ENCODE results near the gene RIC3.

Gene RIC3

DNA sequence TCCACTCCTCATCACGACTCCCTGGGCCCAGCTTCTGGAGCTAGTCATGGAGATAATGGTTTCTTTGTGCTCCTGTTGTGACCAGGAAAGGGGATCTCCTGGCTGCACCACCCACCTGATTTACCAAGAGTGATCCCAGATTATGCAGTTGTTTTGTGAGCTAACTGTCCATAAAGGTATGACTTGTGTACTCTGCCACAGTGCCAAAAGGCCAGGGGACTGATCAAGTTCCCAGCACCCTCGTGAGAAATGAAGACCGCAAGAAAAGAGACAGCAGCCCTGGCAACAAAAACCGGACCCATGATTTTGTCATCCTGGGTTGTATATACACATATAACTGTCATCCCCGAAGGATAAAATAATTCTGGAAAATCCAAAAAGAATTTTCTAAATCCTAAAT lies 61.2 kb downstream of the RIC3 start:
- H3K27ac ChIP-seq (ENCODE audit: low read depth, low read length) = no peak overlapping the region
- H3K4me3 ChIP-seq (ENCODE audit: low read length) = no peak overlapping the region
- no peaks in the 10 kb centered on the region for H3K9me2 ChIP-seq (replicated peaks; ENCODE audit: control insufficient read depth, low read length)
- no peaks in the 10 kb centered on the region for H3F3A ChIP-seq (ENCODE audit: control insufficient read depth, insufficient read depth)
- no peak overlapping the region for H3K4me2 ChIP-seq (ENCODE audit: low read length)
- peaks cover 9% of the 10 kb centered on the region; the same call in 1 of the 2 replicates for H3K27me3 ChIP-seq (ENCODE audit: control insufficient read depth, low read length)
- H3K4me1 ChIP-seq (ENCODE audit: control insufficient read depth, low read length) = no peaks in the 10 kb centered on the region
- no peaks in the 10 kb centered on the region for H3K79me2 ChIP-seq (ENCODE audit: control insufficient read depth, low read length)
- TF ChIP-seq, protein P1, sequence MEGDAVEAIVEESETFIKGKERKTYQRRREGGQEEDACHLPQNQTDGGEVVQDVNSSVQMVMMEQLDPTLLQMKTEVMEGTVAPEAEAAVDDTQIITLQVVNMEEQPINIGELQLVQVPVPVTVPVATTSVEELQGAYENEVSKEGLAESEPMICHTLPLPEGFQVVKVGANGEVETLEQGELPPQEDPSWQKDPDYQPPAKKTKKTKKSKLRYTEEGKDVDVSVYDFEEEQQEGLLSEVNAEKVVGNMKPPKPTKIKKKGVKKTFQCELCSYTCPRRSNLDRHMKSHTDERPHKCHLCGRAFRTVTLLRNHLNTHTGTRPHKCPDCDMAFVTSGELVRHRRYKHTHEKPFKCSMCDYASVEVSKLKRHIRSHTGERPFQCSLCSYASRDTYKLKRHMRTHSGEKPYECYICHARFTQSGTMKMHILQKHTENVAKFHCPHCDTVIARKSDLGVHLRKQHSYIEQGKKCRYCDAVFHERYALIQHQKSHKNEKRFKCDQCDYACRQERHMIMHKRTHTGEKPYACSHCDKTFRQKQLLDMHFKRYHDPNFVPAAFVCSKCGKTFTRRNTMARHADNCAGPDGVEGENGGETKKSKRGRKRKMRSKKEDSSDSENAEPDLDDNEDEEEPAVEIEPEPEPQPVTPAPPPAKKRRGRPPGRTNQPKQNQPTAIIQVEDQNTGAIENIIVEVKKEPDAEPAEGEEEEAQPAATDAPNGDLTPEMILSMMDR (IDR thresholded peaks at IDR 0.05; ENCODE audit: low read depth, low read length, poor library complexity, severe bottlenecking) = no peak
- no peak for TF ChIP-seq EZH2phosphoT487 (IDR thresholded peaks at IDR 0.05; ENCODE audit: borderline replicate concordance, low read length)
- no peaks in the 10 kb centered on the region for H3K36me3 ChIP-seq (ENCODE audit: control insufficient read depth, low read length)
- H3K9me3 ChIP-seq (ENCODE audit: control insufficient read depth, insufficient read depth, low read length) = no peaks in the 10 kb centered on the region
- H4K20me1 ChIP-seq (ENCODE audit: control insufficient read depth, insufficient read depth, low read depth, low read length) = no peaks in the 10 kb centered on the region

DNA sequence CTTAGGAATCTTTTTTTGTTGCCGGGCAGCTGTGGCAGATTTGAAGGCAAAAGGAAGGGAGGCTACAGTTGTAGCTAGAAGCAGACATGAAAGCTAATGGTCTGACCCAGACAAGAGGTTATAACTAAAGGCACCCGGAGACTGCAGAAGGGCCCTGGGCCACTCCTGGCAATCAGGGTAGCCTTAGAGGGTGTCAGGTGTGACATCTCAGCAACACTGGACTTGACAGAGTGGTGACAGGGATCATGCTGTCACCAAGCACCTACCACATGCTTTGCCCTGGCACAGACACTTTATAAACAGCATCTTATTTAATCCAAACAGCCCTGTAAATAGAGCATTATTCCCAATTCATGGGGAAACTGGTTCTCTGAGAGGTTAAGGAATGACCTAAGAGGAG lies 62.1 kb downstream of the RIC3 start:
- no peaks in the 10 kb centered on the region for H3F3A ChIP-seq (ENCODE audit: control insufficient read depth, insufficient read depth)
- H3K9me3 ChIP-seq (ENCODE audit: control insufficient read depth, insufficient read depth, low read length) = no peaks in the 10 kb centered on the region
- H3K27me3 ChIP-seq (ENCODE audit: control insufficient read depth, low read length) = peaks cover 9% of the 10 kb centered on the region; the same call in 1 of the 2 replicates
- no peaks in the 10 kb centered on the region for H3K4me1 ChIP-seq (ENCODE audit: control insufficient read depth, low read length)
- H3K4me3 ChIP-seq (ENCODE audit: low read length) = no peak overlapping the region
- no peaks in the 10 kb centered on the region for H3K36me3 ChIP-seq (ENCODE audit: control insufficient read depth, low read length)
- TF ChIP-seq, protein P1 (IDR thresholded peaks at IDR 0.05; ENCODE audit: low read depth, low read length, poor library complexity, severe bottlenecking) = no peak
- no peak for TF ChIP-seq EZH2phosphoT487 (IDR thresholded peaks at IDR 0.05; ENCODE audit: borderline replicate concordance, low read length)
- no peaks in the 10 kb centered on the region for H3K79me2 ChIP-seq (ENCODE audit: control insufficient read depth, low read length)
- no peaks in the 10 kb centered on the region for H4K20me1 ChIP-seq (ENCODE audit: control insufficient read depth, insufficient read depth, low read depth, low read length)
- H3K4me2 ChIP-seq (ENCODE audit: low read length) = no peak overlapping the region
- no peak overlapping the region for H3K27ac ChIP-seq (ENCODE audit: low read depth, low read length)
- H3K9me2 ChIP-seq (replicated peaks; ENCODE audit: control insufficient read depth, low read length) = no peaks in the 10 kb centered on the region

DNA sequence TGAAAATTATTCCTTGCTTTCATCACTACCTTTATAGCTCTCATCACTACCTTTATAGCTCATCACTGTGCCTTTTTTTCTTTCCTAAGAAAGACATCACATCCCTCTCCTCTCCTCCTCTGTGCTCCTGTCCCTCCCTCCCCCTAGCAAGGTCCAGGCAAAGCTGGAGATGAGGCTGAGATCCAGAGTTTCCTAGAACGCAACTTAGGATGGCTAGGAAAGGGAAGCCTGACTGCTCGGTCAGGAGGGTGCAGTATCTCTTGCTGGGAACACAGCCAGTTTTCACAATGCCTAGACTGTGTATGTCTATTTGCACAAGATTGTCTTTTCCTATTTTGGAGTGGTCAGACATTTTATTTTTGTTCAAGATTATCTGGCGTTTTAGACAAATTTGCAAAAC lies 63.2 kb downstream of the RIC3 start:
- Histone ChIP-seq H3K9me2 (replicated peaks; ENCODE audit: control insufficient read depth, low read length) (no peaks in the 10 kb centered on the region), H3K4me2 (ENCODE audit: low read length) (no peak overlapping the region), H3K9me3 (ENCODE audit: control insufficient read depth, insufficient read depth, low read length) (no peaks in the 10 kb centered on the region), H3K27me3 (ENCODE audit: control insufficient read depth, low read length) (peaks cover 9% of the 10 kb centered on the region; the same call in 1 of the 2 replicates), H3K27ac (ENCODE audit: low read depth, low read length) (no peak overlapping the region), H3F3A (ENCODE audit: control insufficient read depth, insufficient read depth) (no peaks in the 10 kb centered on the region), H3K79me2 (ENCODE audit: control insufficient read depth, low read length) (no peaks in the 10 kb centered on the region), H3K36me3 (ENCODE audit: control insufficient read depth, low read length) (no peaks in the 10 kb centered on the region), H3K4me3 (ENCODE audit: low read length) (no peak overlapping the region), H3K4me1 (ENCODE audit: control insufficient read depth, low read length) (no peaks in the 10 kb centered on the region), H4K20me1 (ENCODE audit: control insufficient read depth, insufficient read depth, low read depth, low read length) (no peaks in the 10 kb centered on the region)
- TF ChIP-seq, protein P1 (IDR thresholded peaks at IDR 0.05; ENCODE audit: low read depth, low read length, poor library complexity, severe bottlenecking) = no peak
- TF ChIP-seq EZH2phosphoT487 (IDR thresholded peaks at IDR 0.05; ENCODE audit: borderline replicate concordance, low read length) = no peak

Data from DOHH2 (cell line).